ENCODE measurements around the gene GAREM1. TPM values are rescaled to one million over a fixed set of nuclear protein-coding genes. Genes with fewer than 3 reads are reported as not detected.

GAREM1 gene
- total RNA-seq, 4 donors from 2014 or later, result 42.9 to 70.8 (median 52.6) TPM

- DNase-seq (ENCODE audit: low spot score in 2 of 2), result no peak
- Histone ChIP-seq H3K27ac (no peak overlapping the region), H3K4me1 (no peaks in the 10 kb centered on the region), H3K4me3 (no peak overlapping the region), H3K27me3 (no peaks in the 10 kb centered on the region), H3K9me3 (no peaks in the 10 kb centered on the region), H3K36me3 (no peaks in the 10 kb centered on the region)
- TF ChIP-seq POLR2AphosphoS5 (IDR thresholded peaks at IDR 0.05) (no peak), POLR2A (IDR thresholded peaks at IDR 0.05) (no peak), EP300 (IDR thresholded peaks at IDR 0.05) (no peak), CTCF (IDR thresholded peaks at IDR 0.05) (no peak)
- 88% methylated on average over 3 of the region's 3 CpGs for WGBS
Observed at GRCh38 chr18:32251466-32251865, 219.2 kb downstream of the GAREM1 start.

GRCh38 chr18:32249147-32249929 lies 221.3 kb downstream of the GAREM1 start:
- TF ChIP-seq POLR2AphosphoS5 (IDR thresholded peaks at IDR 0.05) (no peak), POLR2A (IDR thresholded peaks at IDR 0.05) (no peak), EP300 (IDR thresholded peaks at IDR 0.05) (no peak), CTCF (IDR thresholded peaks at IDR 0.05) (no peak)
- Histone ChIP-seq H3K27me3 (no peaks in the 10 kb centered on the region), H3K4me3 (no peak overlapping the region), H3K9me3 (no peaks in the 10 kb centered on the region), H3K27ac (no peak overlapping the region), H3K4me1 (no peaks in the 10 kb centered on the region), H3K36me3 (no peaks in the 10 kb centered on the region)
- DNase-seq (ENCODE audit: low spot score in 2 of 2), result no peak
- 89% methylated on average over 8 of the region's 8 CpGs for WGBS

GRCh38 chr18:32244881-32245280 lies 225.8 kb downstream of the GAREM1 start:
- H3K4me1 ChIP-seq, result no peaks in the 10 kb centered on the region
- H3K27ac ChIP-seq, result no peak overlapping the region
- H3K36me3 ChIP-seq, result no peaks in the 10 kb centered on the region
- no peak for TF ChIP-seq CTCF (IDR thresholded peaks at IDR 0.05)
- DNase-seq (ENCODE audit: low spot score in 2 of 2), result no peak
- no peaks in the 10 kb centered on the region for H3K27me3 ChIP-seq
- WGBS, result 64% methylated on average over 5 of the region's 5 CpGs
- no peaks in the 10 kb centered on the region for H3K9me3 ChIP-seq
- no peak overlapping the region for H3K4me3 ChIP-seq

GRCh38 chr18:32243358-32243757 lies 227.3 kb downstream of the GAREM1 start:
- no peaks in the 10 kb centered on the region for H3K9me3 ChIP-seq
- H3K4me1 ChIP-seq, result no peaks in the 10 kb centered on the region
- no peak overlapping the region for H3K27ac ChIP-seq
- H3K4me3 ChIP-seq, result no peak overlapping the region
- 86% methylated on average over 6 of the region's 6 CpGs for WGBS
- DNase-seq (ENCODE audit: low spot score in 2 of 2), result no peak
- no peaks in the 10 kb centered on the region for H3K27me3 ChIP-seq
- no peaks in the 10 kb centered on the region for H3K36me3 ChIP-seq
- no peak for TF ChIP-seq EP300 (IDR thresholded peaks at IDR 0.05)
- TF ChIP-seq POLR2AphosphoS5 (IDR thresholded peaks at IDR 0.05), result no peak
- no peak for TF ChIP-seq CTCF (IDR thresholded peaks at IDR 0.05)

GRCh38 chr18:32242395-32242794 lies 228.3 kb downstream of the GAREM1 start:
- Histone ChIP-seq H3K36me3 (no peaks in the 10 kb centered on the region), H3K4me3 (no peak overlapping the region), H3K27ac (no peak overlapping the region), H3K4me1 (no peaks in the 10 kb centered on the region), H3K9me3 (no peaks in the 10 kb centered on the region), H3K27me3 (no peaks in the 10 kb centered on the region)
- no peak for DNase-seq (ENCODE audit: low spot score in 2 of 2)
- 93% methylated on average over 2 of the region's 2 CpGs for WGBS
- TF ChIP-seq POLR2A (IDR thresholded peaks at IDR 0.05) (no peak), CTCF (IDR thresholded peaks at IDR 0.05) (no peak), EP300 (IDR thresholded peaks at IDR 0.05) (no peak), POLR2AphosphoS5 (IDR thresholded peaks at IDR 0.05) (no peak)
